A673 (cell line): Measurements from ENCODE around the gene RBM14.

Experiments
- EZH2 ChIP-seq: fragments of 200-600 bp; sonication (generic); IDR thresholded peaks from 2 replicates; pipeline ENCODE4 v1.6.1; 2017; ENCODE audit warnings: borderline replicate concordance, low read depth, mild to moderate bottlenecking, mixed read lengths, antibody characterized with exemption, low read length; ENCODE audit not compliant: poor library complexity, severe bottlenecking
- TF ChIP-seq, protein P1 (sequence below): fragments of 300-800, 200-600 bp; sonication (generic); conservative IDR thresholded peaks from 2 replicates; pipeline ENCODE4 v1.5.1; 2017; ENCODE audit warnings: low read depth, mild to moderate bottlenecking, antibody characterized with exemption, low read length, moderate library complexity, mixed read lengths

GRCh38 chr11:66581261-66581660, 35.2 kb upstream of the RBM14 start:
- TF ChIP-seq, protein P1, sequence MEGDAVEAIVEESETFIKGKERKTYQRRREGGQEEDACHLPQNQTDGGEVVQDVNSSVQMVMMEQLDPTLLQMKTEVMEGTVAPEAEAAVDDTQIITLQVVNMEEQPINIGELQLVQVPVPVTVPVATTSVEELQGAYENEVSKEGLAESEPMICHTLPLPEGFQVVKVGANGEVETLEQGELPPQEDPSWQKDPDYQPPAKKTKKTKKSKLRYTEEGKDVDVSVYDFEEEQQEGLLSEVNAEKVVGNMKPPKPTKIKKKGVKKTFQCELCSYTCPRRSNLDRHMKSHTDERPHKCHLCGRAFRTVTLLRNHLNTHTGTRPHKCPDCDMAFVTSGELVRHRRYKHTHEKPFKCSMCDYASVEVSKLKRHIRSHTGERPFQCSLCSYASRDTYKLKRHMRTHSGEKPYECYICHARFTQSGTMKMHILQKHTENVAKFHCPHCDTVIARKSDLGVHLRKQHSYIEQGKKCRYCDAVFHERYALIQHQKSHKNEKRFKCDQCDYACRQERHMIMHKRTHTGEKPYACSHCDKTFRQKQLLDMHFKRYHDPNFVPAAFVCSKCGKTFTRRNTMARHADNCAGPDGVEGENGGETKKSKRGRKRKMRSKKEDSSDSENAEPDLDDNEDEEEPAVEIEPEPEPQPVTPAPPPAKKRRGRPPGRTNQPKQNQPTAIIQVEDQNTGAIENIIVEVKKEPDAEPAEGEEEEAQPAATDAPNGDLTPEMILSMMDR: no peak
- TF ChIP-seq EZH2: no peak
